OCI-LY3 (cell line): ENCODE measurements around the gene GOLGA2.

ENCODE experiments used
- H2AFZ ChIP-seq: fragments of 200-600, 300-600 bp; shearing (Covaris generic); 2 replicates; pipeline ENCODE4 v1.6.0; 2014; ENCODE audit warnings: antibody characterized with exemption, low read depth, low read length
- H3K27ac ChIP-seq: fragments of 200-600, 300-600 bp; sonication (generic); 2 replicates; pipeline ENCODE4 v1.5.1; 2014; ENCODE audit warnings: mild to moderate bottlenecking, low read length, moderate library complexity, mixed read lengths
- H3K27me3 ChIP-seq: fragments of 200-600, 300-600 bp; sonication (generic); 2 replicates; pipeline ENCODE4 v1.6.1; 2014; ENCODE audit warnings: low read depth, low read length, mixed read lengths
- H3K36me3 ChIP-seq: fragments of 200-600, 300-600 bp; sonication (generic); replicated peaks from 2 replicates; pipeline ENCODE3; 2014; ENCODE audit warnings: low read depth, low read length, mixed read lengths
- H3K4me1 ChIP-seq: fragments of 300-600, 200-600 bp; sonication (generic); 2 replicates; pipeline ENCODE4 v1.6.1; 2014; ENCODE audit warnings: low read length, mixed read lengths
- H3K4me2 ChIP-seq: fragments of 200-600, 300-600 bp; sonication (generic); 2 replicates; pipeline ENCODE4 v1.6.1; 2014; ENCODE audit warnings: low read length, mixed read lengths
- H3K4me3 ChIP-seq: fragments of 300-600, 200-600 bp; sonication (generic); 2 replicates; pipeline ENCODE4 v1.5.1; 2014; ENCODE audit warnings: antibody characterized with exemption, mild to moderate bottlenecking, low read length, moderate library complexity
- H3K79me2 ChIP-seq: fragments of 300-600, 200-600 bp; shearing (Covaris generic); 2 replicates; pipeline ENCODE4 v1.6.1; 2014; ENCODE audit warnings: mild to moderate bottlenecking, low read length, mixed read lengths
- H3K9ac ChIP-seq: fragments of 300-600, 200-600 bp; shearing (Covaris generic); 2 replicates; pipeline ENCODE4 v1.6.0; 2014; ENCODE audit warnings: mild to moderate bottlenecking, low read length, moderate library complexity
- H3K9me3 ChIP-seq: fragments of 200-600, 300-600 bp; shearing (Covaris generic); 2 replicates; pipeline ENCODE4 v1.6.1; 2014; ENCODE audit warnings: low read length, mixed read lengths; ENCODE audit not compliant: insufficient read depth
- H4K20me1 ChIP-seq: fragments of 200-600, 300-600 bp; sonication (generic); 2 replicates; pipeline ENCODE4 v1.6.1; 2016; ENCODE audit warnings: low read length, mixed read lengths; ENCODE audit not compliant: insufficient read depth
- EZH2phosphoT487 ChIP-seq: fragments of 200-600 bp; shearing (Covaris generic); IDR thresholded peaks from 2 replicates; pipeline ENCODE4 v1.6.1; 2018; ENCODE audit warnings: antibody characterized with exemption, mixed run types, low read depth
- TF ChIP-seq, protein P1 (sequence below): fragments of 200-600, 300-600 bp; sonication (generic); IDR thresholded peaks from 2 replicates; pipeline ENCODE4 v1.5.1; 2014; ENCODE audit warnings: antibody characterized with exemption, low read length, low read depth

Gene GOLGA2

DNA sequence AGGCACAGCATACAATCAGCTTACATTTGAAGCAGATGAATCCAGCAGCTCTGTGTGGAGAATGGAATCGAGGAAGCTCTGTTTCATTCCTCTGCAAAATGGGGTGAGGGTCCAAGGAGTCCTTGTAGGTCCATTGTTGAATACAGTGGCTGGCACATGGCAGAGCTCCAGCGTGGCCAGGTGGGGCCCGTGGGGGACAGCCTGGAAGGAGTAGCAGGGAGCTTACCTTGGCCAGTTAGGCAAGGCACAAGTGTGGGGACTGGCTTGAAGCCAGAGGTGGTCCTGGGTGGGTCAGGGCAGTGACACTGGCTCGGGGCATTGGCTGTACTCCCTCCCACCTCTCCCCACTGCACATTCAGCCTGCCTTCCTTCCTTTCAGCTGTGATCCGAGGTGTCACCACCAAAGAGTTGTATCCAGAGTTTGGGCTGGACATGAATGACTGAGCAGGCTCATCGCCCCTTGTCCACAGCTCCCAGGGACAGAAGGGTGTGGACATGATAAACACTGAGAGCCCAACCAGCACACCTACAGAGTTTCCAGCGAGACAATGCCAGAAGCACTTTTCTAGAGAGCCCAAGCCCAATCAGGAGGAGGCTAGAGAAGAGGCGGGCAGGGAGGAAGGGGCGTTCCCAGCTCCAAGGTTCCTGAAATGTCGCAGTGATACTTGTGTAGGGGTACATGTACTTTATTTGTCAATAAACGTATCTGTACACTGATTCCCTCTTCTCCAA lies 12.6 kb upstream of the GOLGA2 start:
- Histone ChIP-seq H4K20me1 (no peaks in the 10 kb centered on the region), H3K9ac (no peak overlapping the region), H3K4me1 (no peaks in the 10 kb centered on the region), H3K79me2 (no peaks in the 10 kb centered on the region), H3K4me2 (no peak overlapping the region), H3K9me3 (no peaks in the 10 kb centered on the region), H3K27me3 (no peaks in the 10 kb centered on the region), H3K36me3 (no peaks in the 10 kb centered on the region), H3K27ac (no peak overlapping the region), H2AFZ (no peak overlapping the region), H3K4me3 (no peak overlapping the region)
- no peak for TF ChIP-seq EZH2phosphoT487
- TF ChIP-seq, protein P1, sequence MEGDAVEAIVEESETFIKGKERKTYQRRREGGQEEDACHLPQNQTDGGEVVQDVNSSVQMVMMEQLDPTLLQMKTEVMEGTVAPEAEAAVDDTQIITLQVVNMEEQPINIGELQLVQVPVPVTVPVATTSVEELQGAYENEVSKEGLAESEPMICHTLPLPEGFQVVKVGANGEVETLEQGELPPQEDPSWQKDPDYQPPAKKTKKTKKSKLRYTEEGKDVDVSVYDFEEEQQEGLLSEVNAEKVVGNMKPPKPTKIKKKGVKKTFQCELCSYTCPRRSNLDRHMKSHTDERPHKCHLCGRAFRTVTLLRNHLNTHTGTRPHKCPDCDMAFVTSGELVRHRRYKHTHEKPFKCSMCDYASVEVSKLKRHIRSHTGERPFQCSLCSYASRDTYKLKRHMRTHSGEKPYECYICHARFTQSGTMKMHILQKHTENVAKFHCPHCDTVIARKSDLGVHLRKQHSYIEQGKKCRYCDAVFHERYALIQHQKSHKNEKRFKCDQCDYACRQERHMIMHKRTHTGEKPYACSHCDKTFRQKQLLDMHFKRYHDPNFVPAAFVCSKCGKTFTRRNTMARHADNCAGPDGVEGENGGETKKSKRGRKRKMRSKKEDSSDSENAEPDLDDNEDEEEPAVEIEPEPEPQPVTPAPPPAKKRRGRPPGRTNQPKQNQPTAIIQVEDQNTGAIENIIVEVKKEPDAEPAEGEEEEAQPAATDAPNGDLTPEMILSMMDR = no peak

DNA sequence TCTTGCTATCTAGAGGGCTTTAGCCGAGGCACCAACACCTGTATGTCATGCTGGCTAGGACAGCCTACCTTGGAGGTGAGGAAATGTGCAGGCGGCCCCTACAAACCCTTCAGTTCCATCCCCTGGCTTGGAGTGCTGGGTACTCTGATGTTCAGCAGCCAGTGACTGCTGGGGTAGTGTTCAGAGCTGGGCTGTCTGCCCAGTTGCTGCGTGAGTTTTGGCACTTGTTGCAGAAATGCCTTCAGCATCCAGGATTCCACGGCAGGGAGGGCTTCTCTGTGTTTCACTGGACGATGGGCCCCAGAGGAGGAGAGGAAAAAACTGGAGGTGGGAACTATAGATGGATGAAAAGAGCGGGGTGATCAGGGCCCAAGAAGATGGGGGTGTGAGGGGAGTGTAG lies 10.6 kb upstream of the GOLGA2 start:
- no peaks in the 10 kb centered on the region for H3K36me3 ChIP-seq
- H3K27me3 ChIP-seq = no peaks in the 10 kb centered on the region
- no peaks in the 10 kb centered on the region for H3K4me1 ChIP-seq
- no peaks in the 10 kb centered on the region for H3K79me2 ChIP-seq
- H3K4me2 ChIP-seq = no peak overlapping the region
- TF ChIP-seq, protein P1 = no peak
- no peak for TF ChIP-seq EZH2phosphoT487
- H3K4me3 ChIP-seq = no peak overlapping the region
- no peaks in the 10 kb centered on the region for H3K9me3 ChIP-seq
- H2AFZ ChIP-seq = no peak overlapping the region
- H3K27ac ChIP-seq = no peak overlapping the region
- H4K20me1 ChIP-seq = no peaks in the 10 kb centered on the region
- H3K9ac ChIP-seq = no peak overlapping the region

DNA sequence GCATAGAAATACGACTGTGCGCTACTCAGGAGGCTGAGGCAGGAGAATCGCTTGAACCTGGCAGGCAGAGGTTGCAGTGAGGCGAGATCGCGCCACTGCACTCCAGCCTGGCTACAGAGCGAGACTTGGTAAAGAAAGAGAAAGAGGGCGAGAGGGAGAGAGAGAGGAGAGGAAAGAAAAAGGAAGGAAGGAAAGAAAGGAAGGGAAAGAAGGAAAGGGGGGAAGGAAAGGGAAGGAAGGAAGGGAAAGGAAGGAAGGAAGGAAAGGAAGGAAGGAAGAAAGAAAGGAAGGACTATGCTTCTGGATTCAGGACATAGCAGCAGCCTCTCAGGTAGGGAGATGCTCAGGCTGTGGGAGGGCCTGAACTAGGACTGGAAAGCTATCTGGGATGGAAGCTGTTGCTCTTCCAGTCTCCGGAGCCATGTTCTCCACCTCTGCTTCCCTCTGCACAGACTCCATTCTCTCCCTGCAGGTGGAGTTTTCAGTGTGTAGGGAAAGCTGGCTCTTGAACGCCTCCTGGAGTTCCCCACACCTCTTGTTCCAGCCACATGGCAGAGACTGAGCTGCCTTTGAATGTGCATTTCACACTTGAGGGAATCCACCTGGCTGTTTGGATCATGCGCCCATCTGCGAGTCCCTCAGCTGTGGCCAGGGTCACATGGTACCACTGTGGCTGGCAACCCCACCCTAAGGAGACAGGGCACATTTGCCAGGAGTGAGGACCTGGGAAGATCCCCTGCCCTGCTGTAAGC lies 9.4 kb upstream of the GOLGA2 start:
- Histone ChIP-seq H3K27ac (no peak overlapping the region), H2AFZ (no peak overlapping the region), H3K4me1 (no peaks in the 10 kb centered on the region), H3K9ac (no peak overlapping the region), H3K27me3 (no peaks in the 10 kb centered on the region), H3K4me2 (no peak overlapping the region), H3K9me3 (no peaks in the 10 kb centered on the region), H3K36me3 (no peaks in the 10 kb centered on the region), H3K4me3 (no peak overlapping the region), H4K20me1 (no peaks in the 10 kb centered on the region), H3K79me2 (no peaks in the 10 kb centered on the region)
- TF ChIP-seq, protein P1 = no peak
- TF ChIP-seq EZH2phosphoT487 = no peak

DNA sequence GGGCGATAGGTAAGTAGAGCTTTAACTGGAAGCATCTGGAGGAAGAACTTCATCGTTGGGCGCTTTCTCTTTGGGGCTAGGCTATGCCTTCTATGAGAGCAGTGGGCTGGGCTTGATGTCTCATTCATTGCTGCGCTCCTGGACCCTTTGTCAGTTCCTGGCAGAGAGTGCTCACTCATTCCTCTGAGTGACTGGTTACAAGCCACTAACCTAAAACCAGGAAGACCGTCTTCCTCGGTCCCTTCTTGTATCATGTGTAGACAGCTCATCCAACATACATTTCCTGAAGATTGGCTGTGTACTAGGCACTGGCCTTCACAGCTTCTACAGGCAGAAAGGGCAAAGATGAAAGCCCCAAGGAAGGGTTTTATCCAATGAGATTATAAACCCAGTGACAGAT lies 6.7 kb upstream of the GOLGA2 start:
- no peaks in the 10 kb centered on the region for H3K4me1 ChIP-seq
- H3K4me3 ChIP-seq = no peak overlapping the region
- no peak overlapping the region for H3K27ac ChIP-seq
- no peaks in the 10 kb centered on the region for H3K27me3 ChIP-seq
- no peak overlapping the region for H2AFZ ChIP-seq
- H4K20me1 ChIP-seq = no peaks in the 10 kb centered on the region
- TF ChIP-seq, protein P1 = no peak
- no peaks in the 10 kb centered on the region for H3K36me3 ChIP-seq
- no peaks in the 10 kb centered on the region for H3K9me3 ChIP-seq
- no peak overlapping the region for H3K9ac ChIP-seq
- H3K79me2 ChIP-seq = no peaks in the 10 kb centered on the region
- H3K4me2 ChIP-seq = no peak overlapping the region
